ENCODE results near the gene ANG. TPM values are rescaled to one million over a fixed set of nuclear protein-coding genes. Genes with fewer than 3 reads are reported as not detected.

The ANG gene
- total RNA-seq, 4 donors from 2014 or later: 34.7 to 75.0 (median 55.2) TPM

GRCh38 chr14:20683891-20684661 lies 4.5 kb upstream of the ANG start, which contains the start of gene RNASE4:
Gene RNASE4 (plus strand): TSS chr14:20684560. CDS start chr14:20699372, 14,812 bp downstream.
- no peak for TF ChIP-seq CTCF (IDR thresholded peaks at IDR 0.05; ENCODE audit: low read depth)

GRCh38 chr14:20684662-20685456 lies 3.7 kb upstream of the ANG start:
- TF ChIP-seq CTCF (IDR thresholded peaks at IDR 0.05; ENCODE audit: low read depth): no peak

GRCh38 chr14:20686386-20687143 lies 2.0 kb upstream of the ANG start:
- TF ChIP-seq CTCF (IDR thresholded peaks at IDR 0.05; ENCODE audit: low read depth): no peak

- TF ChIP-seq CTCF (IDR thresholded peaks at IDR 0.05; ENCODE audit: low read depth): no peak
Measured at GRCh38 chr14:20687362-20688166, 1.0 kb upstream of the ANG start.

GRCh38 chr14:20690848-20691640 lies 2.5 kb downstream of the ANG start:
- TF ChIP-seq CTCF (IDR thresholded peaks at IDR 0.05; ENCODE audit: low read depth): no peak

GRCh38 chr14:20692116-20692751 lies 3.7 kb downstream of the ANG start:
- TF ChIP-seq CTCF (IDR thresholded peaks at IDR 0.05; ENCODE audit: low read depth): no peak

Measured in subcutaneous adipose tissue (tissue), 4 donors.